HG02678 (cell line): ENCODE measurements around the gene SLC24A3.

Experiments used
- ATAC-seq: cut with Tn5 transposase; IDR thresholded peaks from one replicate; pipeline ENCODE4 v1.9.1; 2021; ENCODE audit warnings: mild to moderate bottlenecking, moderate library complexity; ENCODE audit not compliant: unreplicated experiment

The SLC24A3 gene

GRCh38 chr20:19451231-19451922 is 238.9 kb downstream of the SLC24A3 start:
- no peak for ATAC-seq

- ATAC-seq: no peak
These were observed 239.5 kb downstream of the SLC24A3 start for GRCh38 chr20:19451923-19452295.

DNA sequence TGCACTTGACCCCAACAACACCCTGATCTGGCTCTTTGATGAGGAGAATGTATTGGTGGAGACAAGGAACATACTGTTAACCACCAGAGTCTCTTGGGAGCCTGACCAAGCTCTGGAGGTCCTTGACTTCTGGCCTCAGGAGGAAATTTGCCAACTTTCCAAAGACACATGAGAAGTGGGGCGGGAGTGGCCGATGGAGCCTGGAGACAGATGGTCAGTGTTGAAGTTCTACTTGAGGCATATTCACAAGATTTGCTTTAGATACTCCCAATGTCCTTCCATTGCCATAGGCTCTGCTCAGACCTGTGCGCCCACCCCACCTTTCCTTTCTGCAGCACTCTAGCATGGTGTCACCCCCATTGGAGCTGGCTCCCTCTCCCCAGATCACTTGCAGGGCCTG is 241.0 kb downstream of the SLC24A3 start:
- no peak for ATAC-seq

GRCh38 chr20:19453862-19454261 is 241.4 kb downstream of the SLC24A3 start:
- ATAC-seq: no peak

- no peak for ATAC-seq
These were observed 244.4 kb downstream of the SLC24A3 start for GRCh38 chr20:19456595-19457395.

- no peak for ATAC-seq
These were observed 245.2 kb downstream of the SLC24A3 start for GRCh38 chr20:19457611-19458010.

DNA sequence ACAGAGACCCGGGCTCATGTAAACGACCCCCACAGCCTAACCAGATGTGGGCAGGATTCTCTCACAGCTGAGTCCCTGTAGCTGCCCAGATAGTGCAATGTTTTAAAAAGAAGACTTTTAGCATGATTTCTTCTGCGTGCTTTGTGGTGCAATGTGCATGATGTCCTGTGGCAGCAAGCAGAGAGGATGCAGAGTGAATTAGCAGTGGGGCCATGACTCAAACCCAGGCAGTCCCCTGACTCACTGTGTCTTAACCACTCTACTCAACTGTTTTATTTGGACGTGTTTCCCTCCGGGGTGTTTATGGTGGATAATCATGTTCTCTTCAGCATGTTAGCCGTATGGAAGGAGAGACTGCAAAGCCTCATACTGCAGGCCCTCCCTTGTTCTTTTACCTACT is 247.9 kb downstream of the SLC24A3 start:
- no peak for ATAC-seq

DNA sequence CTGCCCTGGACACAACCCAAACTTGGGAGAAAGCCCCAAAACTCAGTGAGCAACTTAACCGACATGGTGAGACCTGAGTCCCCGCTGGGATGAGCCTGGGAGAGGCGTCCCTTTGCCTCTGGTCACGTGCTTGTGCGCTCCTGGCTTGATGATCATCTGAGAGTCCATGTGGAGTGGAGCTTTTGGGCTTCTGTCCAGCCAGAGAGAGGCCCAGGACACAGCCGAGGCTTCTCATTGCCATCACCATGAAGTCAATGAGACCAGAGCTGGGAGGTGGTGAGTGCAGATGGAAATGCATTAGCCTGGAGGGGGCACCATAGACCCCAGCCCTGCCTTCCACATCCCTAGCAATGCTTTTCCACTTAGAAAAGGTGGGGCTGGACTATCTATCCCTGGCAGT is 250.0 kb downstream of the SLC24A3 start:
- no peak for ATAC-seq

GRCh38 chr20:19463597-19463996 is 251.2 kb downstream of the SLC24A3 start:
- no peak for ATAC-seq

GRCh38 chr20:19465536-19465935 is 253.1 kb downstream of the SLC24A3 start:
- ATAC-seq: no peak

- ATAC-seq: no peak
These were observed 253.9 kb downstream of the SLC24A3 start for GRCh38 chr20:19466206-19466928.

DNA sequence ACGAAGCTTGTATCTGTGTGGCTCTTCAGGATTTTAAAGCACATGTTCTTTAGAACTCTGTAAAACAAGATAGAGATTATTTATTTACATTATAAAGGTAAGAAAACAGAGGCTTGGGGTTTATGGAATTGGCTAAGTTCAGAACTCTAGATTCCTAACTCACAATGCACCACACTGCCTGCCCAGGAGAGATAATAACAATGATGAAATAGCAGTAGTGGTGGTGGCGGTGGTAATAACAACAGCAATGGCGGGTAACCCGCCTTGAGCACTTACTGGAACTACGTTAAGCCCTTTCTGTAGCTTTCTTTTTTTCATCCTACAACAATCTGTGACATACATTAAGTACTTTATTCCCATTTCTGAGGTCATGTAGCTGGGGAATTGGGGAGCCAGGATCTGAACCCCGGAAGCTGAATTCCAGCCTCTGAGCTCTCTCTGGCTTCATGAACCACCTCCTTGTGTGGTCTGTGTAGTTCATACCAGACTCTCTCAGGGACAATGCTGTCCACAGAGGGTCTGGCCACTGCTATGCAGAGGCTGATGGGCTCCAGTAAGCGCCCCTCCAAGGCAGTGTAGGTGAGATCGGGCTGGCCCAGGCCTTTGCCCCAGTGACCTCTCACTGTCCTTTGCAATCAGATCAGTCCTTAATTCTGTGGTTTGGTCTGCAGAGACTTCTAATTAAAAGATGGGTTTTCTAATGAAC is 260.9 kb downstream of the SLC24A3 start:
- ATAC-seq: no peak

DNA sequence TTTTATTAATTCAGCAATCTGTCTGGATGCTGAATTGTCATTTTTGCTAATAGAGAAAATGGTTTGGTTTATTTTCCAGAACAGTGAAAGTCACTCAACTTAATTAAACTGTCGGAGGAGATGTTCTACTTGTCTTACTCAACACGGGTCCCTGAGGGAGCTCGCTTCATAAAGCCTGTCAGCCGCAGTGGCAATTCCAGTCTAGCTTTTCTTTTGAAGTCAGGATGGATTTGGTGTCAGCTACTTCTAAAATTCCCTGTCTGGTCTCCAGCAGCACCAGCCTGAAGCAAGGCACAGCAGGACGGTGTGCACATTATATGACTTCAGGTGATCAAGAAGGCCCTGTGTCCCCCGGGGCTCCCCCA is 261.5 kb downstream of the SLC24A3 start:
- ATAC-seq: no peak

- ATAC-seq: no peak
These were observed 266.0 kb downstream of the SLC24A3 start for GRCh38 chr20:19478320-19478895.

DNA sequence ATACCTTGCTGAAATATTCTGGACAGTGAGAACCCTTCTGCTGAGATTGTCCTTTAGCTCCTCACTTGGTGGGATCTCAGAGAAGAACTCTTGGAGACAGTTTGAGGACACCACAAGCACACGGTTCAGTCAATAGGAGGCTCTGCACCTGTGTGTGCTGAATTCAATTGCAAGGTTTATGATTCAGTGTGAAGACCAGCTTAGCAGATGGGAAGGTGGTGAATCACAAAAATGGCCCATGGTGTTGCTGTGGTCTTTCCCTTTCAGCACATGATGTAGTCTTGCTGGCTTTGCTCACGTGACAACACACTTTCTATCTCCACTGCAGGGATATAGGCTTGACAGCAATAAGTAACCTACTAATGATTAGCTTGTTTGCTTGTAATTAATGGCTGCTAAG is 270.3 kb downstream of the SLC24A3 start:
- ATAC-seq: no peak

- ATAC-seq: no peak
These were observed 270.9 kb downstream of the SLC24A3 start for GRCh38 chr20:19483309-19483708.

- no peak for ATAC-seq
These were observed 274.0 kb downstream of the SLC24A3 start for GRCh38 chr20:19486446-19486845.

DNA sequence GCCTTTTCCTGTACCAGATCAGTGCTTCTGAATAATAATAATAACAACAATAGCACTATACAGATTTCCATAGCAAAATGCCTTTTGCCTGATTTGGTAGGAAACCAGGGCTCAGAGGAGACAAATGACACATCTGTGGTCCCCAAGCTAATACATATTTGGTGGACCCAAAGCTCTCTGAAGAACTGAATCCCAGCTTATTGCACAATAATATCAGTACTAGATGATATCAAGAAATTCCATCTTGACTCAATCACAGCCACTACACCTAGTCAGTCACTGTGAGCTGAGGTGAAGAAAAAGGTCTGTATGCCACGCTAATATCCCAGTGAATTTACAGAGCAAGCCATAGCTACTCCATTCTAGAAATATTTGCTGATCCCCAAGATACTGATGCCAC is 275.0 kb downstream of the SLC24A3 start:
- ATAC-seq: no peak

DNA sequence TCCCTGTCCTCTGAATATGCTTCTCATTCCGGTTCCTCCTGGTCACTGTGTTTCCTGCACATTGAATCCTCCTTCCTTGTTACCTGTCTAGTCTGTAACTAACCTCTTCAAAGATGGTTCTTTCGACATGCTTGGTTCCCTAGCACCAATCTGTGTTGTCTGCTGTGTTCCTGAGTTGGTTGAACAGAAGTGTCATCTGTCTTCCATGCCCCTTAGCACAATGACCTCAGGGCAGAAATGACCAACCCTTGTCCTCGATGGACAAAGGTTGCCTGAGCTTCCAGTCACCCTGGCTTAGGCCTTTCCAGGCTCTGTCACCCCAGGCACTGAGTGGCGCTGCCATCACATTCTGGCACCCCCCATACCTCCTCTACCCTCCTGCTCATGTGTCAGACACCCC is 278.8 kb downstream of the SLC24A3 start:
- ATAC-seq: no peak

GRCh38 chr20:19492116-19492515 is 279.7 kb downstream of the SLC24A3 start:
- no peak for ATAC-seq
